ENCODE results near the gene COPRS. TPM values are rescaled to one million over a fixed set of nuclear protein-coding genes. Genes with fewer than 3 reads are reported as not detected.

COPRS gene
- total and polyA plus RNA-seq, 2 of the 13 experiments (the other 11 are each of a cell fraction or from before 2014, with no cell fraction given), result 22.7 to 93.8 TPM

DNA sequence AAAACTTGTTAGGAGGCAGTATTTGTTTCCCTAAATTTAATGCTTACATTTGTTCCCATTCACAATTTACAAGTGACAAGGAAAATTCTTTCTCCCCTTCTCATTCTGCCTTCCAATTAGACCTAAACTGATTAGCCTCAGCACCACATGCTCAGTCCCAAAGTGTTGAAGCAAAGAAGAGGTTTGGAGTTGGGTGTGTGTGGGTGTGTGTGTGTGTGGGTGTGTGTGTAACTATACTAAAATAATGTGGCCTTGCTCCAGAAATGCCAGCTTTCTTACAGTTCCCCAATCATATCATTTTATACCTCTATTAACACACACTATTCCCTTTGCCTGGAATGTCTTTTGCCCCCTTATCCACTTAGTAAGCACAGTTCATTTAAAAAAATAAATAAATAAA is 49.3 kb upstream of the COPRS start:
- H3K27me3 ChIP-seq (ENCODE audit: control insufficient read depth in 1 of 2, insufficient read depth in 2 of 2, low read length in 2 of 2), result no peaks in the 10 kb centered on the region; a peak in 1 of 5 replicates
- ChIA-PET CTCF (ENCODE audit: low intra/inter-chr PET ratio, low total read pairs) (no interaction called here), POLR2A (no interaction called here)
- BruUV-seq (replicated peaks), result no TSS peak
- H3K36me3 ChIP-seq (replicated peaks in 1 of 2; ENCODE audit: control insufficient read depth in 1 of 2, insufficient read depth in 2 of 2, low read length in 2 of 2), result no peaks in the 10 kb centered on the region
- FAIRE-seq, result no peak
- H2AFZ ChIP-seq (ENCODE audit: low read length), result no peak overlapping the region
- DNase-seq (ENCODE audit: low spot score), result no peak
- intact Hi-C loops (cut with micrococcal nuclease; ENCODE audit: unreplicated experiment), result no loop called here
- no peak overlapping the region for H3K27ac ChIP-seq (ENCODE audit: extremely low read length, insufficient read depth, low read length)
- H3K9me3 ChIP-seq (ENCODE audit: low read length), result no peaks in the 10 kb centered on the region
- H3K4me2 ChIP-seq (ENCODE audit: low read depth, low read length), result no peak overlapping the region
- no peaks in the 10 kb centered on the region for H3K79me2 ChIP-seq (ENCODE audit: insufficient read depth, low read length)
- no peak for ATAC-seq
- TF ChIP-seq ZBTB7B (CRISPR knock-in tag; IDR thresholded peaks at IDR 0.05), result no peak
- TF ChIP-seq FOXP1 (IDR thresholded peaks at IDR 0.05), result no peak
- TF ChIP-seq FOXP1 (CRISPR knock-in tag; IDR thresholded peaks at IDR 0.05), result no peak
- no peak for TF ChIP-seq ZFP36L2 (CRISPR knock-in tag; IDR thresholded peaks at IDR 0.05)
- in situ Hi-C loops (cut with HindIII; ENCODE audit: extremely low pct_ligation_motif_present, low pct_unique_long_range_greater_than_20kb), result no loop called here
- H3K9ac ChIP-seq (ENCODE audit: insufficient read depth, low read depth, low read length), result no peak overlapping the region
- H3K4me3 ChIP-seq (replicated peaks in 1 of 3; ENCODE audit: insufficient read depth in 1 of 3, low read depth in 2 of 3, low read length in 3 of 3), result no peak overlapping the region
- no peaks in the 10 kb centered on the region for H4K20me1 ChIP-seq (ENCODE audit: insufficient read depth, low read length)
- 0 out of 2 replicates have a peak, but pooled peaks cover 5% of the 10 kb centered on the region for H3K4me1 ChIP-seq (ENCODE audit: insufficient read depth, low read length)

DNA sequence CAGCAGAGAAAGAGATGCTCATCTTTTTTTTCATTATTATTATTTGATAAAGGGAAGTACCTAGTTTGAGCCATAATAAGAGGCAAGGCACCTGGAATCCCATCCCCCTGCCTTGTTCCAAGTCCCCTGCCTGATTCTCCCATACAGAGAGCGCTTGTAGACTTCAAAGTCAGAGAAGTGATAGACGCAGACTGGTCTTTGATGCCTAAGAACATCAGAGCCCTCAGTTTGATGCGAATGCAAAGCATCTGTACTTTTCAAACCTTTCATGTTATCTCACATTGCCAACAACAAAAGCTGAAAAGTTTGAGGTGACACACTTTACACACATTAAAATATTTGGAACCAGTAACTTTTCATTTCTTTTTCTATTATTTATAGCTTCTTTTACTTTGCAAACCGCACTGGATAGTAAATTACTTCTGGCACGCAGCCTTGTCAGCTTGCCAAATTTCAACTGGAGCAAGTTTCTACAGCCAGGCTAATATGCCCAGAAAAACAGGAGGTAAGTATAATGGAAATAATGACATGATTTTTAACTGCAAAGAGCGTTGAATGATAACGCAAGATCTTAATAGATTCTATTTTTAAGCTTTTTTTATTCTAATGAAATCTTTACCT is 48.4 kb upstream of the COPRS start:
- BruUV-seq (replicated peaks), result no TSS peak
- FAIRE-seq, result no peak
- 3% methylated on average over 7 of the region's 7 CpGs for WGBS (ENCODE audit: low lambda C conversion rate)
- Histone ChIP-seq H3K27ac (ENCODE audit: extremely low read length, insufficient read depth, low read length) (no peak overlapping the region), H3K36me3 (replicated peaks in 1 of 2; ENCODE audit: control insufficient read depth in 1 of 2, insufficient read depth in 2 of 2, low read length in 2 of 2) (no peaks in the 10 kb centered on the region), H3K27me3 (ENCODE audit: control insufficient read depth in 1 of 2, insufficient read depth in 2 of 2, low read length in 2 of 2) (no peaks in the 10 kb centered on the region; a peak in 1 of 5 replicates), H3K79me2 (ENCODE audit: insufficient read depth, low read length) (no peaks in the 10 kb centered on the region), H3K9ac (ENCODE audit: insufficient read depth, low read depth, low read length) (no peak overlapping the region), H3K4me2 (ENCODE audit: low read depth, low read length) (no peak overlapping the region), H4K20me1 (ENCODE audit: insufficient read depth, low read length) (no peaks in the 10 kb centered on the region), H3K4me1 (ENCODE audit: insufficient read depth, low read length) (0 out of 2 replicates have a peak, but pooled peaks cover 2% of the 10 kb centered on the region), H3K9me3 (ENCODE audit: low read length) (no peaks in the 10 kb centered on the region), H3K4me3 (replicated peaks in 1 of 3; ENCODE audit: insufficient read depth in 1 of 3, low read depth in 2 of 3, low read length in 3 of 3) (no peak overlapping the region), H2AFZ (ENCODE audit: low read length) (no peak overlapping the region)
- ChIA-PET CTCF (ENCODE audit: low intra/inter-chr PET ratio, low total read pairs) (no interaction called here), POLR2A (no interaction called here)
- in situ Hi-C loops (cut with HindIII; ENCODE audit: extremely low pct_ligation_motif_present, low pct_unique_long_range_greater_than_20kb), result no loop called here
- ATAC-seq, result no peak
- intact Hi-C loops (cut with micrococcal nuclease; ENCODE audit: unreplicated experiment), result no loop called here
- no peak for DNase-seq (ENCODE audit: low spot score)
- TF ChIP-seq ZBTB3 (CRISPR knock-in tag; IDR thresholded peaks at IDR 0.05; ENCODE audit: borderline replicate concordance, low read depth) (no peak), ATAD3A (CRISPR knock-in tag; IDR thresholded peaks at IDR 0.05) (no peak), ZNF264 (CRISPR knock-in tag; IDR thresholded peaks at IDR 0.05) (no peak), ARNT2 (CRISPR knock-in tag; IDR thresholded peaks at IDR 0.05; ENCODE audit: low read depth) (no peak), FOXA1 (IDR thresholded peaks at IDR 0.05) (no peak), FOXA1 (CRISPR knock-in tag; IDR thresholded peaks at IDR 0.05) (no peak)
- TF ChIP-seq, protein P1, sequence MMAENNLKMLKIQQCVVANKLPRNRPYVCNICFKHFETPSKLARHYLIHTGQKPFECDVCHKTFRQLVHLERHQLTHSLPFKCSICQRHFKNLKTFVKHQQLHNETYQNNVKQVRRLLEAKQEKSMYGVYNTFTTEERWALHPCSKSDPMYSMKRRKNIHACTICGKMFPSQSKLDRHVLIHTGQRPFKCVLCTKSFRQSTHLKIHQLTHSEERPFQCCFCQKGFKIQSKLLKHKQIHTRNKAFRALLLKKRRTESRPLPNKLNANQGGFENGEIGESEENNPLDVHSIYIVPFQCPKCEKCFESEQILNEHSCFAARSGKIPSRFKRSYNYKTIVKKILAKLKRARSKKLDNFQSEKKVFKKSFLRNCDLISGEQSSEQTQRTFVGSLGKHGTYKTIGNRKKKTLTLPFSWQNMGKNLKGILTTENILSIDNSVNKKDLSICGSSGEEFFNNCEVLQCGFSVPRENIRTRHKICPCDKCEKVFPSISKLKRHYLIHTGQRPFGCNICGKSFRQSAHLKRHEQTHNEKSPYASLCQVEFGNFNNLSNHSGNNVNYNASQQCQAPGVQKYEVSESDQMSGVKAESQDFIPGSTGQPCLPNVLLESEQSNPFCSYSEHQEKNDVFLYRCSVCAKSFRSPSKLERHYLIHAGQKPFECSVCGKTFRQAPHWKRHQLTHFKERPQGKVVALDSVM (CRISPR knock-in tag; IDR thresholded peaks at IDR 0.05), result no peak
- TF ChIP-seq, protein P2, sequence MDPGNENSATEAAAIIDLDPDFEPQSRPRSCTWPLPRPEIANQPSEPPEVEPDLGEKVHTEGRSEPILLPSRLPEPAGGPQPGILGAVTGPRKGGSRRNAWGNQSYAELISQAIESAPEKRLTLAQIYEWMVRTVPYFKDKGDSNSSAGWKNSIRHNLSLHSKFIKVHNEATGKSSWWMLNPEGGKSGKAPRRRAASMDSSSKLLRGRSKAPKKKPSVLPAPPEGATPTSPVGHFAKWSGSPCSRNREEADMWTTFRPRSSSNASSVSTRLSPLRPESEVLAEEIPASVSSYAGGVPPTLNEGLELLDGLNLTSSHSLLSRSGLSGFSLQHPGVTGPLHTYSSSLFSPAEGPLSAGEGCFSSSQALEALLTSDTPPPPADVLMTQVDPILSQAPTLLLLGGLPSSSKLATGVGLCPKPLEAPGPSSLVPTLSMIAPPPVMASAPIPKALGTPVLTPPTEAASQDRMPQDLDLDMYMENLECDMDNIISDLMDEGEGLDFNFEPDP (CRISPR knock-in tag; conservative IDR thresholded peaks at IDR 0.05), result no peak
- TF ChIP-seq, protein P3, sequence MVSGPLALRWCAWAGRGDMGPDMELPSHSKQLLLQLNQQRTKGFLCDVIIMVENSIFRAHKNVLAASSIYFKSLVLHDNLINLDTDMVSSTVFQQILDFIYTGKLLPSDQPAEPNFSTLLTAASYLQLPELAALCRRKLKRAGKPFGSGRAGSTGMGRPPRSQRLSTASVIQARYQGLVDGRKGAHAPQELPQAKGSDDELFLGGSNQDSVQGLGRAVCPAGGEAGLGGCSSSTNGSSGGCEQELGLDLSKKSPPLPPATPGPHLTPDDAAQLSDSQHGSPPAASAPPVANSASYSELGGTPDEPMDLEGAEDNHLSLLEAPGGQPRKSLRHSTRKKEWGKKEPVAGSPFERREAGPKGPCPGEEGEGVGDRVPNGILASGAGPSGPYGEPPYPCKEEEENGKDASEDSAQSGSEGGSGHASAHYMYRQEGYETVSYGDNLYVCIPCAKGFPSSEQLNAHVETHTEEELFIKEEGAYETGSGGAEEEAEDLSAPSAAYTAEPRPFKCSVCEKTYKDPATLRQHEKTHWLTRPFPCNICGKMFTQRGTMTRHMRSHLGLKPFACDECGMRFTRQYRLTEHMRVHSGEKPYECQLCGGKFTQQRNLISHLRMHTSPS (CRISPR knock-in tag; IDR thresholded peaks at IDR 0.05; ENCODE audit: low read depth), result no peak

Data from HepG2 (cell line).